GM12872 (cell line): ENCODE data around the gene AATF.

Source experiments
- CTCF ChIP-seq: IDR thresholded peaks from 3 replicates; pipeline ENCODE4 v1.5.1; 2011; ENCODE audit warnings: low read depth, mild to moderate bottlenecking, low read length, moderate library complexity; ENCODE audit not compliant: insufficient read depth

AATF gene

GRCh38 chr17:36978810-36979564 is 30.2 kb downstream of the AATF start:
- no peak for TF ChIP-seq CTCF

- TF ChIP-seq CTCF = no peak
Observed at GRCh38 chr17:36979565-36979941, 30.8 kb downstream of the AATF start.

- TF ChIP-seq CTCF = no peak
Observed at GRCh38 chr17:36980280-36980761, 31.6 kb downstream of the AATF start.

- TF ChIP-seq CTCF = no peak
Observed at GRCh38 chr17:36983618-36984017, 34.9 kb downstream of the AATF start.

GRCh38 chr17:36989173-36989572 is 40.4 kb downstream of the AATF start:
- no peak for TF ChIP-seq CTCF

- no peak for TF ChIP-seq CTCF
Observed at GRCh38 chr17:36992701-36993100, 43.9 kb downstream of the AATF start.

GRCh38 chr17:36993227-36993626 is 44.5 kb downstream of the AATF start:
- no peak for TF ChIP-seq CTCF

GRCh38 chr17:36994438-36994837 is 45.7 kb downstream of the AATF start:
- TF ChIP-seq CTCF = no peak
